HEK293 (cell line): Measurements from ENCODE around the gene ASCL5.
"Not testable (repeated sequence)": the region's sequence is repeated elsewhere in the genome, so short reads cannot be mapped to it uniquely, and the experiment has no call there.

Source experiments
- CTCF ChIA-PET: fragments of 350-600 bp; formaldehyde crosslinking; extraction: SDS; loops from one replicate; lab custom pipeline; 2021; ENCODE audit warnings: antibody characterized with exemption; lab: Yijun Ruan, JAX
- POLR2A ChIA-PET: fragments of 300-600 bp; formaldehyde crosslinking; extraction: SDS; loops from one replicate; lab custom pipeline; 2020; ENCODE audit warnings: antibody characterized with exemption, inconsistent platforms; lab: Yijun Ruan, JAX
- H3K27ac ChIP-seq: fragments of 200-500 bp; sonication (Bioruptor generic); 2 replicates; pipeline ENCODE4 v1.5.1; 2014; ENCODE audit warnings: low read depth, low read length, control low read depth, inconsistent platforms; ENCODE audit errors: extremely low read depth
- H3K36me3 ChIP-seq, 2 experiments: fragments of 200-500 bp in 1 of 2; sonication (Bioruptor generic) in 1 of 2; 1 replicate in 1 of 2; 2 replicates in 1 of 2; pipeline ENCODE4 v1.5.1; 2014 to 2017; ENCODE audit warnings: inconsistent platforms in 2 of 2, low read length in 2 of 2; ENCODE audit not compliant: control insufficient read depth in 2 of 2, insufficient read depth in 1 of 2
- H3K4me1 ChIP-seq: fragments of 200-500 bp; sonication (Bioruptor generic); 2 replicates; pipeline ENCODE4 v1.5.1; 2014; ENCODE audit warnings: mild to moderate bottlenecking, low read length, inconsistent platforms; ENCODE audit not compliant: control insufficient read depth, insufficient read depth
- H3K4me3 ChIP-seq: 2 replicates; pipeline ENCODE4 v1.5.1; 2011; ENCODE audit warnings: low read depth, mild to moderate bottlenecking, control low read depth, low read length, moderate library complexity
- H3K9me3 ChIP-seq: fragments of 200-500 bp; sonication (Bioruptor generic); 2 replicates; pipeline ENCODE4 v1.5.1; 2014; ENCODE audit warnings: low read depth, low read length, inconsistent platforms; ENCODE audit not compliant: control insufficient read depth, insufficient read depth
- BCL11A ChIP-seq: fragments of 450-650 bp; formaldehyde crosslinking; IDR thresholded peaks from 2 replicates; pipeline ENCODE4 v1.5.1; 2016; ENCODE audit warnings: low read depth, missing biosample characterization, missing genetic modification characterization
- GFI1B ChIP-seq: fragments of 450-650 bp; formaldehyde crosslinking; IDR thresholded peaks from 2 replicates; pipeline ENCODE4 v1.5.1; 2016; ENCODE audit warnings: missing biosample characterization, missing genetic modification characterization
- GLI2 ChIP-seq: fragments of 450-650 bp; formaldehyde crosslinking; IDR thresholded peaks from 2 replicates; pipeline ENCODE4; 2017; ENCODE audit warnings: missing biosample characterization, missing genetic modification characterization, low read depth, borderline replicate concordance
- MEIS1 ChIP-seq: sonication (generic); formaldehyde crosslinking; IDR thresholded peaks from 2 replicates; pipeline ENCODE4 v1.8.1; 2022; ENCODE audit warnings: missing genetic modification reagents, mild to moderate bottlenecking, borderline replicate concordance
- ZBTB10 ChIP-seq: fragments of 450-650 bp; formaldehyde crosslinking; IDR thresholded peaks from 2 replicates; pipeline ENCODE4 v1.5.1; 2016; ENCODE audit warnings: missing biosample characterization, missing genetic modification characterization
- ZNF121 ChIP-seq: fragments of 450-650 bp; formaldehyde crosslinking; IDR thresholded peaks from 2 replicates; pipeline ENCODE4 v1.5.1; 2016; ENCODE audit warnings: missing biosample characterization, missing genetic modification characterization
- ZNF146 ChIP-seq: fragments of 450-650 bp; formaldehyde crosslinking; IDR thresholded peaks from 2 replicates; pipeline ENCODE4 v1.5.1; 2016; ENCODE audit warnings: missing biosample characterization, missing genetic modification characterization
- ZNF174 ChIP-seq: fragments of 450-650 bp; formaldehyde crosslinking; IDR thresholded peaks from 2 replicates; pipeline ENCODE4 v1.5.0; 2017; ENCODE audit warnings: missing biosample characterization, mild to moderate bottlenecking, missing genetic modification characterization
- ZNF211 ChIP-seq: fragments of 450-650 bp; formaldehyde crosslinking; IDR thresholded peaks from 2 replicates; pipeline ENCODE4 v1.5.1; 2016; ENCODE audit warnings: low read depth, missing biosample characterization, missing genetic modification characterization
- ZNF221 ChIP-seq: fragments of 450-650 bp; formaldehyde crosslinking; IDR thresholded peaks from 2 replicates; pipeline ENCODE4 v1.5.1; 2017; ENCODE audit warnings: missing biosample characterization, missing genetic modification characterization, borderline replicate concordance
- ZNF239 ChIP-seq: fragments of 450-650 bp; formaldehyde crosslinking; IDR thresholded peaks from 2 replicates; pipeline ENCODE4 v1.5.1; 2016; ENCODE audit warnings: missing biosample characterization, missing genetic modification characterization
- ZNF350 ChIP-seq: fragments of 450-650 bp; formaldehyde crosslinking; IDR thresholded peaks from 2 replicates; pipeline ENCODE4 v1.5.0; 2017; ENCODE audit warnings: missing biosample characterization, mild to moderate bottlenecking, missing genetic modification characterization
- ZNF426 ChIP-seq: fragments of 450-650 bp; formaldehyde crosslinking; IDR thresholded peaks from 2 replicates; pipeline ENCODE4 v1.5.1; 2017; ENCODE audit warnings: missing biosample characterization, missing genetic modification characterization, mild to moderate bottlenecking, inconsistent platforms, moderate library complexity
- ZNF488 ChIP-seq: fragments of 450-650 bp; formaldehyde crosslinking; IDR thresholded peaks from 2 replicates; pipeline ENCODE4 v1.5.1; 2016; ENCODE audit warnings: missing biosample characterization, missing genetic modification characterization
- ZNF514 ChIP-seq: fragments of 450-650 bp; formaldehyde crosslinking; IDR thresholded peaks from 2 replicates; pipeline ENCODE4 v1.5.1; 2016; ENCODE audit warnings: missing biosample characterization, missing genetic modification characterization
- ZNF529 ChIP-seq: fragments of 450-650 bp; formaldehyde crosslinking; IDR thresholded peaks from 2 replicates; pipeline ENCODE4 v1.5.1; 2017; ENCODE audit warnings: missing genetic modification characterization, missing biosample characterization; ENCODE audit not compliant: insufficient replicate concordance
- ZNF544 ChIP-seq: fragments of 450-650 bp; formaldehyde crosslinking; IDR thresholded peaks from 2 replicates; pipeline ENCODE4 v1.5.0; 2017; ENCODE audit warnings: missing biosample characterization, missing genetic modification characterization
- ZNF623 ChIP-seq: fragments of 450-650 bp; formaldehyde crosslinking; IDR thresholded peaks from 2 replicates; pipeline ENCODE4 v1.5.1; 2016; ENCODE audit warnings: missing biosample characterization, missing genetic modification characterization
- TF ChIP-seq, protein P1 (sequence below): fragments of 450-650 bp; formaldehyde crosslinking; IDR thresholded peaks from 2 replicates; pipeline ENCODE4 v1.5.0; 2017; ENCODE audit warnings: missing biosample characterization, missing genetic modification characterization, borderline replicate concordance
- TF ChIP-seq, protein P2 (sequence below): fragments of 450-650 bp; formaldehyde crosslinking; IDR thresholded peaks from 2 replicates; pipeline ENCODE4 v1.5.1; 2017; ENCODE audit warnings: missing biosample characterization, missing genetic modification characterization
- TF ChIP-seq, protein P3 (sequence below): fragments of 450-650 bp; formaldehyde crosslinking; IDR thresholded peaks from 2 replicates; pipeline ENCODE4 v1.5.1; 2017; ENCODE audit warnings: missing biosample characterization, missing genetic modification characterization

ASCL5 gene

GRCh38 chr1:201163707-201164106 is 36.7 kb upstream of the ASCL5 start:
- Histone ChIP-seq H3K27ac (no peak overlapping the region), H3K4me3 (no peak overlapping the region), H3K36me3 (no peaks in the 10 kb centered on the region), H3K9me3 (no peaks in the 10 kb centered on the region), H3K4me1 (no peaks in the 10 kb centered on the region)
- POLR2A ChIA-PET, result interaction anchor here (1.3 kb wide), 1 partner anchor 13 kb away, joined by 3 read pairs; no protein-coding TSS in a partner anchor
- TF ChIP-seq ZNF514 (tag by site-specific recombination) (no peak), ZNF426 (tag by site-specific recombination) (no peak), ZNF350 (tag by site-specific recombination) (no peak)
- CTCF ChIA-PET, result interaction anchor here (1.7 kb wide), 1 partner anchor 14 kb away, joined by 3 read pairs; no protein-coding TSS in a partner anchor

- ChIA-PET CTCF (interaction anchor here (1.7 kb wide), 1 partner anchor 14 kb away, joined by 3 read pairs; no protein-coding TSS in a partner anchor), POLR2A (interaction anchor here (1.3 kb wide), 1 partner anchor 12 kb away, joined by 3 read pairs; no protein-coding TSS in a partner anchor)
- not testable (repeated sequence) for H3K27ac ChIP-seq, H3K4me1 ChIP-seq, H3K9me3 ChIP-seq, H3K4me3 ChIP-seq, H3K36me3 ChIP-seq
- 0 out of 2 replicates have a peak, but pooled peaks have one; percentile 12 for TF ChIP-seq ZNF121 (tag by site-specific recombination)
These were observed 36.1 kb upstream of the ASCL5 start for GRCh38 chr1:201163036-201163435.

GRCh38 chr1:201157949-201158348 is 31.0 kb upstream of the ASCL5 start:
- H3K9me3 ChIP-seq, result no peaks in the 10 kb centered on the region
- H3K4me3 ChIP-seq, result no peak overlapping the region
- ChIA-PET POLR2A (no interaction called here), CTCF (interaction anchor here (0.6 to 1.5 kb wide), 2 partner anchors 8 to 1489 kb away, joined by 3 to 6 read pairs; no protein-coding TSS in a partner anchor)
- no peak overlapping the region for H3K27ac ChIP-seq
- TF ChIP-seq, protein P1, sequence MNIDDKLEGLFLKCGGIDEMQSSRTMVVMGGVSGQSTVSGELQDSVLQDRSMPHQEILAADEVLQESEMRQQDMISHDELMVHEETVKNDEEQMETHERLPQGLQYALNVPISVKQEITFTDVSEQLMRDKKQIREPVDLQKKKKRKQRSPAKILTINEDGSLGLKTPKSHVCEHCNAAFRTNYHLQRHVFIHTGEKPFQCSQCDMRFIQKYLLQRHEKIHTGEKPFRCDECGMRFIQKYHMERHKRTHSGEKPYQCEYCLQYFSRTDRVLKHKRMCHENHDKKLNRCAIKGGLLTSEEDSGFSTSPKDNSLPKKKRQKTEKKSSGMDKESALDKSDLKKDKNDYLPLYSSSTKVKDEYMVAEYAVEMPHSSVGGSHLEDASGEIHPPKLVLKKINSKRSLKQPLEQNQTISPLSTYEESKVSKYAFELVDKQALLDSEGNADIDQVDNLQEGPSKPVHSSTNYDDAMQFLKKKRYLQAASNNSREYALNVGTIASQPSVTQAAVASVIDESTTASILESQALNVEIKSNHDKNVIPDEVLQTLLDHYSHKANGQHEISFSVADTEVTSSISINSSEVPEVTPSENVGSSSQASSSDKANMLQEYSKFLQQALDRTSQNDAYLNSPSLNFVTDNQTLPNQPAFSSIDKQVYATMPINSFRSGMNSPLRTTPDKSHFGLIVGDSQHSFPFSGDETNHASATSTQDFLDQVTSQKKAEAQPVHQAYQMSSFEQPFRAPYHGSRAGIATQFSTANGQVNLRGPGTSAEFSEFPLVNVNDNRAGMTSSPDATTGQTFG (tag by site-specific recombination), result no peak
- TF ChIP-seq MEIS1 (no peak), BCL11A (tag by site-specific recombination) (no peak), ZNF544 (tag by site-specific recombination) (no peak), ZNF623 (tag by site-specific recombination) (no peak), ZNF211 (tag by site-specific recombination) (no peak), ZNF426 (tag by site-specific recombination) (no peak), GLI2 (tag by site-specific recombination) (no peak), GFI1B (tag by site-specific recombination) (no peak), ZNF221 (tag by site-specific recombination) (no peak), ZNF174 (no peak), ZNF239 (tag by site-specific recombination) (no peak), ZNF488 (tag by site-specific recombination) (no peak), ZNF529 (tag by site-specific recombination) (no peak), ZNF146 (tag by site-specific recombination) (no peak), ZBTB10 (tag by site-specific recombination) (no peak)
- TF ChIP-seq, protein P2, sequence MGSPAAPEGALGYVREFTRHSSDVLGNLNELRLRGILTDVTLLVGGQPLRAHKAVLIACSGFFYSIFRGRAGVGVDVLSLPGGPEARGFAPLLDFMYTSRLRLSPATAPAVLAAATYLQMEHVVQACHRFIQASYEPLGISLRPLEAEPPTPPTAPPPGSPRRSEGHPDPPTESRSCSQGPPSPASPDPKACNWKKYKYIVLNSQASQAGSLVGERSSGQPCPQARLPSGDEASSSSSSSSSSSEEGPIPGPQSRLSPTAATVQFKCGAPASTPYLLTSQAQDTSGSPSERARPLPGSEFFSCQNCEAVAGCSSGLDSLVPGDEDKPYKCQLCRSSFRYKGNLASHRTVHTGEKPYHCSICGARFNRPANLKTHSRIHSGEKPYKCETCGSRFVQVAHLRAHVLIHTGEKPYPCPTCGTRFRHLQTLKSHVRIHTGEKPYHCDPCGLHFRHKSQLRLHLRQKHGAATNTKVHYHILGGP (tag by site-specific recombination), result no peak
- TF ChIP-seq, protein P3, sequence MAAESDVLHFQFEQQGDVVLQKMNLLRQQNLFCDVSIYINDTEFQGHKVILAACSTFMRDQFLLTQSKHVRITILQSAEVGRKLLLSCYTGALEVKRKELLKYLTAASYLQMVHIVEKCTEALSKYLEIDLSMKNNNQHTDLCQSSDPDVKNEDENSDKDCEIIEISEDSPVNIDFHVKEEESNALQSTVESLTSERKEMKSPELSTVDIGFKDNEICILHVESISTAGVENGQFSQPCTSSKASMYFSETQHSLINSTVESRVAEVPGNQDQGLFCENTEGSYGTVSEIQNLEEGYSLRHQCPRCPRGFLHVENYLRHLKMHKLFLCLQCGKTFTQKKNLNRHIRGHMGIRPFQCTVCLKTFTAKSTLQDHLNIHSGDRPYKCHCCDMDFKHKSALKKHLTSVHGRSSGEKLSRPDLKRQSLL (tag by site-specific recombination), result no peak
- H3K36me3 ChIP-seq, result peaks cover 0 to 1% of the 10 kb centered on the region in 2 experiments; a peak in 1 of 3 replicates
- H3K4me1 ChIP-seq, result no peaks in the 10 kb centered on the region; the same call in 1 of the 2 replicates
